ENCODE results near the gene TMEM208. TPM values are rescaled to one million over a fixed set of nuclear protein-coding genes. Genes with fewer than 3 reads are reported as not detected.
A peak's percentile ranks its signal among the peaks of the same experiment; 100 is the strongest.

The TMEM208 gene
- polyA plus RNA-seq, 1 of the 3 experiments (the other 2 are of a cell fraction), result 98.2 TPM

DNA sequence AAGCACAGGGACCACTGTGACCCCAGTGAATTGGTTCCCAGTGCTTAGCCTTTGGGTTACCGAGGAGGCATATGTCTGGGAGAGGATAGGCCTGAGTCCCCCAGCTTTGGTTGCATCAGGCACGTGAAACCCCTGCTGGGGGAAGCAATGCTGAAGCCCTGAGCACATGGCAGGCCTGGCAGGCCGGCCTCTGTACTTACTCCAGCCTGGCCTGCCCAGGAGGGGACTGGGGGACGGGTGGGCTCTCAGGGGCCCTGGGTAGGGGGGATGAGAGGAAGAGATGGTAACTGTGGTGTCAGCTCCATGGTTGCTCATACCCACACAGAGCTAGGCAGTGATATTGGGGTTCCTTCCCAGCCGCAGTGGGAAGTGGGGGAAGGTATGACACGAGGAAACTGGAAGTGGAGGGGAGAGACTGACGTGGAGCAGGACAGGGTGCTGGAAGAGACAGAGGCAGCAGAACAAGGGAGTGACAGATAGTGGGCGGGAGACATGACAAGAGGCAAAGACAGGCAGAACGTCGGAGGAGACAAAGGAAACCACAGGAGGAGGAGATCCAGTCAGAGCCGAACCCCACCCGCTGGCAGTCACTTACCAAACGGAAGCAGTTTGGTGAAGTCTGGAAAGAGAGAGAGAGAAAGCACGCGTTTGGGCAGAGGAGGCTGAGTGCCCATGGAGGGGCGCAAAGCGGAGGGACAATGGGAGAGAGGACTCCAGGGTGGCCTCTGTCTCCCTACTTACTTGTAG lies 9.1 kb downstream of the TMEM208 start:
- no peak overlapping the region for H3K9ac ChIP-seq
- CTCF ChIA-PET, result interaction anchor here (0.6 to 2.5 kb wide), 6 partner anchors 10 to 285 kb away, joined by 3 to 7 read pairs (median 4); no protein-coding TSS in a partner anchor
- H3K36me3 ChIP-seq (replicated peaks in 1 of 2; ENCODE audit: control insufficient read depth in 1 of 2, insufficient read depth in 2 of 2, low read length in 1 of 2), result peaks cover 51 to 59% of the 10 kb centered on the region in 2 experiments

More for the DNA sequence above, 9.1 kb downstream of the TMEM208 start:
- Histone ChIP-seq H3K79me2 (ENCODE audit: insufficient read depth) (peaks cover 29% of the 10 kb centered on the region), H3K9me2 (no peaks in the 10 kb centered on the region), H3K27ac (ENCODE audit: low read depth in 2 of 2, low read length in 1 of 2) (peak overlapping the region in 1 of 2 experiments; percentile 27; a peak in 1 of 4 replicates), H3K4me2 (no peak overlapping the region), H3K9me3 (no peaks in the 10 kb centered on the region), H3K4me1 (ENCODE audit: control insufficient read depth in 1 of 2, insufficient read depth in 2 of 2, low read depth in 1 of 2, low read length in 1 of 2) (peaks cover 3 to 12% of the 10 kb centered on the region in 2 experiments; a peak in 3 of 4 replicates), H3F3A (replicated peaks; ENCODE audit: insufficient read depth) (peaks cover 45% of the 10 kb centered on the region), H3K4me3 (ENCODE audit: low read depth in 2 of 2, low read length in 1 of 2) (no peak overlapping the region), H4K20me1 (ENCODE audit: insufficient read depth) (no peaks in the 10 kb centered on the region), H2AFZ (ENCODE audit: low read depth) (no peak overlapping the region), H3K27me3 (ENCODE audit: insufficient read depth) (no peaks in the 10 kb centered on the region)
- no peak for TF ChIP-seq GATA2 (CRISPR knock-in tag; IDR thresholded peaks at IDR 0.05)
- TF ChIP-seq FOXJ3 (CRISPR knock-in tag; IDR thresholded peaks at IDR 0.05), result no peak
- TF ChIP-seq SIN3A (IDR thresholded peaks at IDR 0.05; ENCODE audit: borderline replicate concordance, low read depth, low read length), result no peak
- TF ChIP-seq, protein P1, sequence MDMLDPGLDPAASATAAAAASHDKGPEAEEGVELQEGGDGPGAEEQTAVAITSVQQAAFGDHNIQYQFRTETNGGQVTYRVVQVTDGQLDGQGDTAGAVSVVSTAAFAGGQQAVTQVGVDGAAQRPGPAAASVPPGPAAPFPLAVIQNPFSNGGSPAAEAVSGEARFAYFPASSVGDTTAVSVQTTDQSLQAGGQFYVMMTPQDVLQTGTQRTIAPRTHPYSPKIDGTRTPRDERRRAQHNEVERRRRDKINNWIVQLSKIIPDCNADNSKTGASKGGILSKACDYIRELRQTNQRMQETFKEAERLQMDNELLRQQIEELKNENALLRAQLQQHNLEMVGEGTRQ (IDR thresholded peaks at IDR 0.05; ENCODE audit: borderline replicate concordance, low read depth, low read length), result no peak
- TF ChIP-seq GABPA (IDR thresholded peaks at IDR 0.05; ENCODE audit: low read depth), result no peak
- TF ChIP-seq RXRA (IDR thresholded peaks at IDR 0.05; ENCODE audit: borderline replicate concordance, low read depth), result no peak
- TF ChIP-seq, protein P2, sequence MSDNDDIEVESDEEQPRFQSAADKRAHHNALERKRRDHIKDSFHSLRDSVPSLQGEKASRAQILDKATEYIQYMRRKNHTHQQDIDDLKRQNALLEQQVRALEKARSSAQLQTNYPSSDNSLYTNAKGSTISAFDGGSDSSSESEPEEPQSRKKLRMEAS (IDR thresholded peaks at IDR 0.05; ENCODE audit: low read depth), result no peak
- TF ChIP-seq TEAD4 (IDR thresholded peaks at IDR 0.05; ENCODE audit: borderline replicate concordance, insufficient read depth), result no peak
- TF ChIP-seq EZH2phosphoT487 (IDR thresholded peaks at IDR 0.05; ENCODE audit: borderline replicate concordance, low read depth), result no peak
- no peak for TF ChIP-seq ELF1 (IDR thresholded peaks at IDR 0.05)
- TF ChIP-seq FOXM1 (IDR thresholded peaks at IDR 0.05; ENCODE audit: low read depth), result no peak
- no peak for TF ChIP-seq RFX5 (IDR thresholded peaks at IDR 0.05; ENCODE audit: low read length)
- TF ChIP-seq, protein P3, sequence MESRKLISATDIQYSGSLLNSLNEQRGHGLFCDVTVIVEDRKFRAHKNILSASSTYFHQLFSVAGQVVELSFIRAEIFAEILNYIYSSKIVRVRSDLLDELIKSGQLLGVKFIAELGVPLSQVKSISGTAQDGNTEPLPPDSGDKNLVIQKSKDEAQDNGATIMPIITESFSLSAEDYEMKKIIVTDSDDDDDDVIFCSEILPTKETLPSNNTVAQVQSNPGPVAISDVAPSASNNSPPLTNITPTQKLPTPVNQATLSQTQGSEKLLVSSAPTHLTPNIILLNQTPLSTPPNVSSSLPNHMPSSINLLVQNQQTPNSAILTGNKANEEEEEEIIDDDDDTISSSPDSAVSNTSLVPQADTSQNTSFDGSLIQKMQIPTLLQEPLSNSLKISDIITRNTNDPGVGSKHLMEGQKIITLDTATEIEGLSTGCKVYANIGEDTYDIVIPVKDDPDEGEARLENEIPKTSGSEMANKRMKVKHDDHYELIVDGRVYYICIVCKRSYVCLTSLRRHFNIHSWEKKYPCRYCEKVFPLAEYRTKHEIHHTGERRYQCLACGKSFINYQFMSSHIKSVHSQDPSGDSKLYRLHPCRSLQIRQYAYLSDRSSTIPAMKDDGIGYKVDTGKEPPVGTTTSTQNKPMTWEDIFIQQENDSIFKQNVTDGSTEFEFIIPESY (IDR thresholded peaks at IDR 0.05; ENCODE audit: borderline replicate concordance, low read depth), result no peak
- TF ChIP-seq RCOR1 (IDR thresholded peaks at IDR 0.05; ENCODE audit: low read length), result no peak
- no peak for TF ChIP-seq FOSL2 (IDR thresholded peaks at IDR 0.05; ENCODE audit: borderline replicate concordance, low read depth)
- no peak for TF ChIP-seq CHD2 (IDR thresholded peaks at IDR 0.05; ENCODE audit: low read length, partially characterized antibody)
- TF ChIP-seq, protein P4, sequence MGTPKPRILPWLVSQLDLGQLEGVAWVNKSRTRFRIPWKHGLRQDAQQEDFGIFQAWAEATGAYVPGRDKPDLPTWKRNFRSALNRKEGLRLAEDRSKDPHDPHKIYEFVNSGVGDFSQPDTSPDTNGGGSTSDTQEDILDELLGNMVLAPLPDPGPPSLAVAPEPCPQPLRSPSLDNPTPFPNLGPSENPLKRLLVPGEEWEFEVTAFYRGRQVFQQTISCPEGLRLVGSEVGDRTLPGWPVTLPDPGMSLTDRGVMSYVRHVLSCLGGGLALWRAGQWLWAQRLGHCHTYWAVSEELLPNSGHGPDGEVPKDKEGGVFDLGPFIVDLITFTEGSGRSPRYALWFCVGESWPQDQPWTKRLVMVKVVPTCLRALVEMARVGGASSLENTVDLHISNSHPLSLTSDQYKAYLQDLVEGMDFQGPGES (IDR thresholded peaks at IDR 0.05; ENCODE audit: low read depth, low read length), result no peak
- TF ChIP-seq NFIC (IDR thresholded peaks at IDR 0.05; ENCODE audit: borderline replicate concordance), result no peak
- TF ChIP-seq YY1 (IDR thresholded peaks at IDR 0.05; ENCODE audit: low read depth), result no peak
- TF ChIP-seq, protein P5, sequence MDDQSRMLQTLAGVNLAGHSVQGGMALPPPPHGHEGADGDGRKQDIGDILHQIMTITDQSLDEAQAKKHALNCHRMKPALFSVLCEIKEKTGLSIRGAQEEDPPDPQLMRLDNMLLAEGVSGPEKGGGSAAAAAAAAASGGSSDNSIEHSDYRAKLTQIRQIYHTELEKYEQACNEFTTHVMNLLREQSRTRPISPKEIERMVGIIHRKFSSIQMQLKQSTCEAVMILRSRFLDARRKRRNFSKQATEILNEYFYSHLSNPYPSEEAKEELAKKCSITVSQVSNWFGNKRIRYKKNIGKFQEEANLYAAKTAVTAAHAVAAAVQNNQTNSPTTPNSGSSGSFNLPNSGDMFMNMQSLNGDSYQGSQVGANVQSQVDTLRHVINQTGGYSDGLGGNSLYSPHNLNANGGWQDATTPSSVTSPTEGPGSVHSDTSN (IDR thresholded peaks at IDR 0.05), result no peak
- WGBS (ENCODE audit: low lambda C conversion rate), result 89% methylated on average over 15 of the region's 17 CpGs
- POLR2A ChIA-PET, result interaction anchor here (1.9 kb wide), 1 partner anchor 9 kb away, joined by 9 read pairs; the partner anchor contains the start of gene TMEM208
- DNase-seq, result no peak

Measured in SK-N-SH (cell line).